NK-92 (cell line): Measurements from ENCODE around the gene NKD1.

ENCODE experiments used
- DNase-seq: peaks from one replicate; lab custom pipeline; 2025; ENCODE audit not compliant: unreplicated experiment; lab: John Stamatoyannopoulos, UW

The NKD1 gene

DNA sequence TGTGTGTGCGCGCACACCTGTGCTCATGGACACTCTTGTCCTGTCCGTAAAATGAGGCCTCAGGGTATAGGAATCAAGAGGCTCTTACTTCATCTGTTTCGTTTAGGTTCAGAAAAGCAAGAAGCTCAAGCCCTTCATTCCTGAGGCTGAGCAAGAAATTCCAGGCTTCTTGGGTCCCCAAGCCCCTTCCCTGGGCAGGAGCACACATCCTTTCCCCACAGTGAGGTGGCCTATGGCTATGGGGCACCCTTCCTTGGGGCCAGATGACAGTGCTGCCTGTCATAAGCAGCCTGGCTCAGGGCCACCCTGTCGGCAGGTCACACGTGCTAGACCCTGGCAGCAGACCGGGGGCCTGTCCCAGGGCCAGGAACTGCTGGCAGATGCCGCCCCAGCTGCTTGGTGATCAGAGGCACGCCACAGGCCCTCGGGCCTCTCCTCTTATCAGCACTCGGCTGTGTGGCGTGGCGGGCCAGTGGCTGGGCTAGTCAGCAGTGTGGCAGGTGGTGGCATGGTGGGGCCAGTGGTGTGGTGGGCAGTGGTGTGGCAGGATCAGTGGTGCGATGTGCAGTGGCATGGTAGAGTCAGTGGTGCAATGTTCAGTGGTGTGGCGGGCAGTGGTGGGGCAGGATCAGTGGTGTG is 50.2 kb downstream of the NKD1 start:
- no peak for DNase-seq

DNA sequence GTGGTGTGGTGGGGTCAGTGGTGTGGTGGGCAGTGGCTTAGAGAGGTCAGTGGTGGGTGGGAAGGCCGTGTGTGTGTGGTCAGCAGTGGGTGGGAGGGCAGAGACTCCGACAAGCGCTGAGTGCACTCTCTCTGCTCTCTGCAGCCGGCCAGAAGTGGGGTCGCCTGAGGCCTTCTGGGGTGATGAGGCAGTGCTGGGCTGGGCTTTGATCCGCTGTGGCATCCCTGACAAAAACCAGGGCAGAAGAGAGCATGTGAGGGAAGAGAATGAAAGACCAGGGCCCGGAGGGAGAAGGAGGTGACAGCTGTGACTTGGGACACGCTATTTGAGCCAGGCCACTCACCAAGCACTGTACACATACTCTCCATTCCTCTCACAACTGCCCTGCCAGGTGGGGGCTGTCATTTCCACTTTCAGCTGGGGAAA is 50.8 kb downstream of the NKD1 start:
- DNase-seq: no peak

DNA sequence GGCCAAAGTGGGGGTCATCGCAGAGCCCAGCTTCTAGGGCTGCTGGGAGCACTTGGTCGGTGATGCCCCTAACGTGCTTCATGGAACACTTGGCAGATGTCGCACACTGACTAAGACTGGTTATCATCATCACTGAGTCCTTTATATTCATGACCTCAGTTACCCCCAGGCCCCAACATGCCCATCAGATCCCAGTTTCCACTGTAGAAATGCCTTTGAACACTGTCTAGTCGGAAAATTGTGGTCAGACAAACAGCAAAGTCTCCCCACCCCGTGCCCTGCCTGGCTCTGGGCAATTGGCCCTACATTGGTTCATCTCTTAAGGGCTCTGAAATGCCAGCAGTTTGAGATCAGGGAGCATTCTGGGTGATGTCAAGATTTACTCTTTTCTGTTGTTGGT is 51.3 kb downstream of the NKD1 start:
- no peak for DNase-seq

DNA sequence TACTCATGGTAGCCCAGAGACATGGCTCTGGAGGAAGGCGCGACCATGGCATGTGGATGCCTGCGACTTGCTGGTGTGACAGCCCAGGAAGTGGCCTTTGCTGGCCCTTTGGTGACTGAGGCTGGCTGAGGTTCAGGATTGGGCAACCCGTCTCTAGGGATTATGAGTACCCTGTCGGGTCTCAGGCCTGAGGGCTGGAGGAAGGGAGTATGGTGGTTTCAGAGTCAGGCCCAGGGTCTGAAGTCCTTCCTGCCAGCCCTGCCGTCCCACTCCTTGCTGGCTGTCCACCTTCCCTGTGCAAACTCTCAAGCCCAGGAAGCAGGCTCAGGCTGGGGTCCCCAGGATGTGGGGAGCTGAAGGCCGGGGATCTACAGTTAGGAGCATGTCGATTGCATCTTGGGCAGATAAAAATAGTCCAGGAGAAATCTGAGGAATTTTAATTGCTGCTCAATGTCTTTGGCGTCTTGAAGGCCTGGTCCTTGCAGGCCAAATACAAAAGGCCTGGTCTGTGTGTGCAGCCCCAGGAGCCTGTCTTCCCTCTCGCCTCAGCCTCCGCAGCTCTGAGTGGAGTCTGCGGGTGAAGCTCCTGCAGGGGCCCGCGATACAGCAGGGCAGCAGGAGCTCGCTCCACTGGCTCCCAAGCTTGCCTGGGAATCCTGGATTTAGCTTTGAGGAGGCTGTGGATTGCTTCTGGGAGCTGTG is 52.5 kb downstream of the NKD1 start:
- DNase-seq: no peak

DNA sequence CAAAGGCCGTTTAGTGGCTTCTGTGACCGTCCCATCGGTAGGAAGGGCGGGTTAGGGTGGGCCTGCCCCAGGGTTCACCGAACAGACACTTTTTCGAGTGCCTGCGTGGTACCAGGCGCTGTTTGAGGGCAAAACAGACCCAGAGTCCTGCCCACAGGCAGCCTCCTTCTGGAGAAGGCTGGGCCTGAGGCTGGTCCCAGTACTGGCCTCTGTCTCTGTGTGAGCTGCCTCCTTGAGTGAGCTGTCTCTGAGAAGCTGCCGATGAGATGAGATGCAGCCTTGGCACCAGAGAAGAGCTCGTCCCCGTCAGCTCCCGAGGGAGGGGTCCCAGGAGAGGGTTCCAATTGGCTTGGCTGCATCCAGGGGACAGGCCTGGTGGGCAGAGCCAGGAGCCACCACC is 53.1 kb downstream of the NKD1 start:
- no peak for DNase-seq

DNA sequence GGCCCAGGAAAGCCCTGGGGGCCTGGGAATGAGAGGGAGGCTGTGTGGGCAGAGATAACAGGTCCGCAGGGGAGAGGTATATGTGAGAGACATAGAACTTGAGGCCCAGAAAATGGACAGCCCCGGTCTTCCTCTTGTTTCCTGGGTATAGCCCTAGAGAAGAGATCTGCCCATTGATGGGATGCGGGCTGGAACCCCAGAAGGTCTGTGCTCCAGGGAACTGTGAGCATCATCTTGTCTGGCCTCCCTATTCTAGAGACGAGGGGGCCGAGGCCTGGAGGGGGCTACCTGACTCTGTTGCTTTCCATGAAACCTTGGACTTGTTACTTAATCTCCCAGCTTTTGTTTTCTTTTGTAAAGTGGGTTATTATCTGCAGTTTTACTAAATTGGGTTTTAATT is 53.9 kb downstream of the NKD1 start:
- DNase-seq: no peak

DNA sequence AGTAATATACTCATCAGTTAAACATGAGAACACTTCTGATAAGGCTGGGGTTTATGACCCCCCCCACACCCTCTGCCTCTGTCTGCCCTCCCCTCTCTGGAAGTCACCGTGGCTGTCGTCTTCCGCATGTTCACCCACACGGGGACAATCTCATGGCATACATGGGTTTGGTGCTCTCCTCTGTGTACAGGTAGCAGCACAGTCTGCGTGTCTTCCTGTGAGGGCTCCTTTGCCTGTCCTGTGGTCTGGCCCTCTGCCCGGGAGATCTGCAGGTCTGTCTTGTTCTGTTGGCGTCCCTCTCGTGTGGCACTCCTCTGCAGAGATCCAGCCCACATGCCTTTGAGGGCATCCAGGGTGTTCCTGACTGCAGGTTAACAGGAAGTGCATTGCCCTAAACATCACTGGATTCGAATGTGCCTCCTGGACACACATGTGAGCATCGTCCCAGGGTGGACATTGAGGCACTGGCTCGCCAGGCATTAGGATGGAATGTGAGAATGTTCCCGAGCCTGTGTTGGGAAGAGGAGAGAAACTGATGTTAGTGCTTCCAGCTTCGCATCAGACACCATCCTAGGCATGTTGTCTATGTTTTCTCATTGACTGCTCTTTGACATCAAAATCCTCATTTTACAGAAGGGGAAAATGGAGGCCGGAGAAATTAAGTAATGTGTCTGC is 54.5 kb downstream of the NKD1 start:
- DNase-seq: no peak

DNA sequence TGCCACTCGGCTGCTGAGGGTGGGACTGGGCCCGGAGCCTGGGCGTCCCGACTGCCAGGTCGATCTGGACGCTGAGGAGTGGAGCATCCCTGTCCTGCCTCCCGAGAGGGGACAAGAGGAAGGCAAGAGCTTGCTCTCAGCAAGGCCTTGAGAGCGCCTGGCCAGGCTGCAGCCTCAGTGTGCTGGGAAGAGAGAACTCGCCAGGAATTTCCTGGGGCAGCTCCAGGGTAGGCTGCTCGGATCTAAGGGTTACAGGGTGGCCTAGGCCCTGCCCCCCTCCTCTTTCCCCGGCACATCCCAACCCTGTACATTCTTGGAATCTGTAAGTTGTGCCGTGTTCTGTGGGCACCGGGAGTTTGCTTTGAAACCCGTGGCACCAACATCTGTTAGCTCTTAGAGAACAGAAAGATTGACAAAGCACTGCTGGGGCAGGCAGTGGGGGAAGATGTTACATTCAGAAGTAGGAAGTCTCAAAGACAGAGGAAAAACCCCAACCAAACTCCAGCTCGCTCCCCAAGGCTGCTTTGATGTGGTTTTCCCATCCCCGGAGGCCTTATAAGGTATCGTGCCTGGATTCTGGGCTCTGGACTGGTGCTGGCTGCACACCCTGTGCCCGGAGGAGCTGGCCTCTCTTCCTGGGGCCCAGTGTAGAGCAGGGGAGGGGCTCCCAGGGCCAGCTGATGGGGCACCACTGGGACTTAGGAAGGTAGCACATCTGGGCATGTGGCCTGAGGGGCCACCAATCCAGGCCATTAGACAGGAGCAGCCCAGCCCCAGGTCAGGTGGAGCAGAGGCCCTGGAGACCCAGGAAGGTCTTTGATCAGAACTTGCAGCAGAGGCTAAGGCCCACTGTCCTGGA is 55.2 kb downstream of the NKD1 start:
- no peak for DNase-seq

DNA sequence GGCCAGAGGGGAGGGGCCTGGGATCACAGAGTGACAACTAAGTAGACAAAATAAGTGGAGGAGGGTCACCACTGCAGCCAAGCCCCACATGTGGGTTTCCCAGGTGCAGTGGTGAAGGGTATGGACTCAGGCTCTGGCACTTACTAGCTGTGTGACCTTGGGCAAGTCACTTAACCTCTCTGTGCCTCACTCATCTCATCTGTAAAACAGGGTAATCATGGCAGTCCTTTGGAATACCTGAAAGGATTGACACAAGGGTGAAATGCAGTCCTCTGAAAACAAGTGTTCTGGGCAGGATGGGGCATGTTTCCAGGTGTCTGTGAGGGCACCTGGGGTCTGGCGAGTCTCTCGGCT is 55.8 kb downstream of the NKD1 start:
- DNase-seq: no peak

DNA sequence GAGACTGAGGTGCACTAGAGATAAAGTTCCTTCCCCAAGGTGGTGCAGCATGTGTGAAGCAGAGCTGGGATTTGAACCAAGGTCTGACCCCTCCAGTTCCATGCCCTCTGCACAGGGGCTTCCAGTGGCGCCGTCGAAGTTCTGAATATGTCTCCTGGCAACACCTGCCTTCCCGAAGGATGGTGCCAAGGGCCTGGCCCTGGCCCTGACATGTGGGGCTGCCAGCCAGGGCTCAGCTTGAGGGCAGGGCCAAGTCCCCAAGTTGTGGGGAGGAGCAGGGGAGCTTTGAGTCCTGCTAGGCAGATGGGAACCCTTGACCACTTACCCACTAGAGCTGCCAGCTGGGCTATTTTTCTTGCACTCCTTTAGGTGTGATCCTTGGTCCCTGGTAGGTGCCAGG is 56.4 kb downstream of the NKD1 start:
- DNase-seq: no peak

DNA sequence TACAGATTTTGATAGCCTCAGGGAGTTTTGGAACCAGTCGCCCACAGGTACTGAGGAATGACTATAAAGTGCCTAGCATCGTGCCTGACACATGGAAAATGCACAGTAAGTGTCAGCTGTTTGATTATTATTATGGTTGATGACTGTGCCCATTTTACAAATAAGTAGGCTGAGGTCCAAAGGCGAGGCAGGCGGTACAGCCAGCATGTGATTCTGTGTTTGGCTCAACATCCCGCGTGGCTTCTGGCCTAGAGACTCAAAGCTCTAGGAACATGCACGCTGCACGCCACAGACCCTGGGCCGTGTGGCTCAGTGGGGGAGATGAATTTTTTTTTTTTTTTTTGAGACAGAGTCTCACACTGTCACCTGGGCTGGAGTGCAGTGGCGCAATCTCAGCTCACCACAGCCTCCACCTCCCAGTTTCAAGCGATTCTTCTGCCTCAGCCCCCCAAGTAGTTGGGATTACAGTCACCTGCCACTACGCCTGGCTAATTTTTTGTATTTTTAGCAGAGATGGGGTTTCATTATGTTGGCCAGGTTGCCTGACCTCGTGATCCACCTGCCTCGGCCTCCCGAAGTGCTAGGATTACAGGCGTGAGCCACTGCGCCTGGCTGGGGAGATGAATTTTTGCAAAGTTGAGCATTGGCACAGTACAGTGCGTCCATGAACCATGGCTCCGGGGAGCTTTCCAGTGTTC is 57.7 kb downstream of the NKD1 start:
- no peak for DNase-seq

DNA sequence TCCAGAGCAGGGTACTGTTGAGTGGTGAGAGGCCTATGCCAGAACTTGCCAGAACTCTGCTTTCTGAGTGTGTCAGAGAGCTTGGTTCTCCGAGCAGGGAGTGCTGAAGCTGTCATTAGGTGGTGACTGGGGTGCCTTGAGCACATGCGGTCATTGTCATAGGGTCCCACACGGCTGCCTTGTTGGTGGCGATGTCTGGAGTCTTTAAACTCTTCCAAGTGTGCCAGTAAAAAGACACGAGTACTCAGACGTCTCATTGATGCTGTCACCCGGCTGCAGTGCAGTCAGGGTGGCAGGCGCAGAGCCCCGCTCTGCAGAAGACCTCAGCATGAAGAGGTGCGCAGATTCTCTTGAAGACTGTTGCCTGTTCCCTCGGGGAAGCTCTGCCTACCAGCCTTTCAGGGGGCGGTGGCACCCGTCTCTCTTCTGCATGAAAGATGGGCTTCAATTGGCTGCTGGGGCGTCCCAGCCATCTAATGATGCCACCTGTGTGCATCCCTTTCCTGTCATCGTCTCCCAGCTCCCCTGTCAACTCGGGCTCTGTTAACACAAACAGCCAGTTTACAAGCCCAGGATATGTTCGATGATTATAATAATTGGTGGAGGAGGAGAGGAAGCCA is 58.3 kb downstream of the NKD1 start:
- no peak for DNase-seq

DNA sequence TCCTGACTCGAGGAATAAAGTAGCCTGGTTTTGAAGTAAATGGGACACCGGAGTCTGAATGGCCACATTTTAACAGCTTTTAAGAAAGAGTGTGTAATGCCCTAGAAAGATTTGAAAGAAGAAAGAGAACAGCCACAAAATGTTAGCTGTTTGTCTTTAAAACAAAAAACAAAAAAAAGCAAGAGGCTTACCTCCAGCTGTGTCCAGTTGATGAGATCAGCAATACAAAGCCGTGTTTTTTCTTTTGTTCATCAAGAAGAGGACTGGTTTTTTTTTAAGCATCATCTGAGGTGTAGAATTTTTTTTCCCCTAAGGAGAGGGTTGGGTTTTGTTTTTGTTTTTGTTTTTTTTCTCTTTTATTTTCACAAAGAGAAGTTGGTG is 58.8 kb downstream of the NKD1 start:
- no peak for DNase-seq

DNA sequence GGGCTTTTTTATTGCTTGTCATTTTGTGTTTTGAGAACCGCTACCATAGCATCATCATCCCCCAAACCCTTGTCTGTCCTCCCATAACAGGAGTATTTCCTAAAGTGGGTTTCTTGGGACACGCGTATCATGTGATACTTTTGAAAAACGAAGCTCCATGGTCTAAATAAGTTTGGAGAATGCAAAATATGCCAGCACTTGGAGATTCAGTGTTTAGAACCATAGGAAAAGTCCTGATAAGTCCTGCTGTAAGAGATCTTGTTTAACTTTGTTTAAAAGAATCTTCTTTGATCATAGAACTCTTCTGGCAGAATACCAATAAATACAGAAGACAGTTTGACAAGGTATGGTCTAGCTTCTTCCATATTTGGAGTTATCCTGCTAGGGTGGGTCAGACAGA is 59.3 kb downstream of the NKD1 start:
- no peak for DNase-seq

DNA sequence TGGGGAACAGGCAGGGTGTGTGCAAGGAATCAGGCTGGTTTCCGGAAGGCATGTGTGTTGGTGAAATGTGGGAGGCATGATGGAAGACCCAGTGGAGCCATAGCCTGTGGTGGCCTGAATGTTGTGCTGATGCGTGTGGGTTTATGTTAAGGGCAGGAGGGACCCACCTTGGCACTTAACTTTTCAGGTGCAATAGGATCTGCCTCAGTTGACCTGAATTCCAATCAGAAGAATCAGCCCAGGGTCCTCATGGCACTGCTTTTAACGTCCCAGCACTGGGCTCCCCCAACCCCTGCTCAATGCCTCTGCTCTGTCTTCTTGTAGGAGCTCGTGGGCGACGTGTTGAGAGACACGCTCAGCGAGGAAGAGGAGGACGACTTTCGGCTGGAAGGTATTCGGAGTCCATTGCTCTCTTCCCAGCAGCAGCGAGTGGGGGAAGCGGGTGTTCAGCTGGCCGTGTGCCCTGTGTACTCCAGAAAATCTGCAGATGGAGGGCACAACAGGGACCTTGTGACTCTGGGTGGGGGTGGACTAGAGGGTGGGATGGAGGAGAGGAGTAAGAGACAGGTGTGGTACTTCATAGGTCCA is 59.9 kb downstream of the NKD1 start:
- DNase-seq: no peak

DNA sequence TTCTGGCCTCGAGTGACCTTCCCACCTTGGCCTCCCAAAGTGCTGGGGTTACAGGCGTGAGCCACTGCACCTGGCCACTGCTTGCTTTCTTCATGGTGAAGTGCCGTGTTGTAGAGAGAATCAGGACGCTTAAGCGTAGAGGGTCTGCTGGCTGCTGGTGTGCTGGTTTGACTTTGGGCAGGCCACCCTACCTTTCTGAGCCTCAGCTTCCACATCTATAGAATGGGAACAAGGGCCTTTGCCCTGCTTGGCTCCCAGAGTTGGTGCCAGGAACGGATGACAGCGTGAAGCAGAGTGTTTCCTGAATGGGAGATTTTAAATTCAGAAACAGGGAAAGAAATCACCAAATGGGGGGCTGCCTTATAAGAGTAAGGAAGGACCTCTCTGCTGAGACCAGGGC is 60.9 kb downstream of the NKD1 start:
- DNase-seq: no peak

DNA sequence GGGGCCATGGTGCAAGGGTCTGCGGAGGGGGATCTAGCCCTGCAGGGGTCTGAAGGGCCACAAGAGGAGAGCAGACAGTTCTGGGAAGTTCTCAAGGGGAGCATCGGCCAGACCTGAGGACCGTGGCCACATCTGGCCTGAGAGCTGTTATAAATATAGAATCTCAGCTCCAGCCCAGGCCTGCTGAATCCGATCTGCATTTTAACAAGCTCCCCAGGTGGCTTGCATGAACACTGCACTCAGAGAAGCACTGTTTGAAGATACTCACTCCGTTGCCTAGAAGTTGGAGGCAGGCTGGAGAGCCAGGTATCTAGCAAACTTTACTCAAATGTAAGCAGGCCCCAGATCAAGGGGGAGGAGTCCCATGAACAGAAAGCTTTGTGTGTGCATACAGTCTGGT is 61.3 kb downstream of the NKD1 start:
- DNase-seq: no peak

DNA sequence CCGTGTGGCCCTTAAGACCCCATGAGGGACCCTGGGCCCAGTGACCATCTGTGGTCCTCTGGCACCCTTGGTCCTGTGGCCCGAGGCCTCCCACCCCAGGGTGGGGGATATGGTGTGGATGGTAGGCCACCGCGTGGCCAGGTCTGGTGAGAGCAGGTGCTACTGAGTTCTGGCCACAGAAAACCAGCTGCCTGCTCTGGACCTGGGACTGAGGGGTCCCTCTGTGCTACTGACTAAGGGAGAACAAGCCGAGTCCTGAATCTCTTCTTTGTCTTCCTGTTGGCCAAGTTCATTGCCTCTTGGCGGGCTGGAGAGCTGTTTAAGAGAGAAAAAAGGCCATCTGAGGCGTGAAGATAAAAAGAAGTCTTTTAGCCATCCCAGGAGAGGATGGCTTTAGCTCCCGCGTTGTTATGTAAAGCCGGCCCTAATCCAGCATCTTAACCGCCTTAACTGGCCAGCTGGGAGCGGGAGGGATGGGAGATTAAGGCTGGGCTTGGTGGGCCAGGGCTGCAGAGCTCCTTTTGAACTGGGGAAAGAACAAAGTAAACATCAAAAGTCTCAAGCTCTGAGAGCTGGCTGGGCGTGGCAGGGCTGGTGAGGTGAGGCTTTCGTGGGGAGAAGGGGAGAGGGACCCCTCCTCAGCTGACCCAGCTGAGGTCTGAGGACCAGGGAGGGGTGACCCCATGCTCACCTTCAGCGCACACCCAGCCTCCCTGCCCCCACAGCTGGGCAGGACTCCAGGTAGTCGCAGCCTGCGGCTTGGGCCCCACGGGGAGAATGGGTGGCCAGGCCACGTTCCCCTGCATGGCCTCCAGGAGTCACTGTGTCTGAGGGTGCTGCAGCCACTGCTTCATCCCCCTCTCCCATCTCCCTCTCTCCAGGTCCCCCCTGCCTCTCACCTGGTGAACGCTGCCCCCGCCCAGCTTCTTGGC is 62.4 kb downstream of the NKD1 start:
- no peak for DNase-seq

DNA sequence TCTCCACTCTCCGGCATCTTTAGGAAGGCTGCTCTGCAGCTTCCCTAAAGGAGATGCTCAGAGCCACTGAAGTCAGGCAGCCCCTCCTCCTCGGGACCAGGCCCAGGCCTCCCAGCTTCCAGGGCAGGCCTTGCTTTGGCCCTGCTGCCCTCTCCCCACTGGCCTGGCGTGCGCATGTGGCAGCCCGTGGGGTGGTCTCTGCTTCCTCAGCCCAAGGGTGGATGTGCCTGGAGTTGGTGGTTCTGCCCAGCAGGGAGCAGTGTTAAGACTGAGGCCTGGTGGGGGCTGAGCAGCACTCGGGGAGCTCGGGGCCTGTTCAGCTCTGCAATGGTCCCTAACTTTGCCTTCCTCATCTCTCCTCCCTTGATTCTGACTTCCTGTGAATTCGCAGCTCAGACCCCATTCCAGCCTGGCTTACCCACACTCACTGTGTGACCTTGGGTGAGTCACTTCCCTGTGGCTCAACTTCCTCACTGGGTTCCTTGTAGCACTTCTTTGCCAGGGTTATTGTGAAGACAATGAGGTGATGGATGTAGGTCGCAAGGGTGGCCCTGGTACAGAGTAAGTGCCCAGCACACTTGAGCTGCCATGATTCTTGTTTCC is 63.2 kb downstream of the NKD1 start:
- no peak for DNase-seq
